Measurements from ENCODE around the gene HNRNPA0.

Gene HNRNPA0

DNA sequence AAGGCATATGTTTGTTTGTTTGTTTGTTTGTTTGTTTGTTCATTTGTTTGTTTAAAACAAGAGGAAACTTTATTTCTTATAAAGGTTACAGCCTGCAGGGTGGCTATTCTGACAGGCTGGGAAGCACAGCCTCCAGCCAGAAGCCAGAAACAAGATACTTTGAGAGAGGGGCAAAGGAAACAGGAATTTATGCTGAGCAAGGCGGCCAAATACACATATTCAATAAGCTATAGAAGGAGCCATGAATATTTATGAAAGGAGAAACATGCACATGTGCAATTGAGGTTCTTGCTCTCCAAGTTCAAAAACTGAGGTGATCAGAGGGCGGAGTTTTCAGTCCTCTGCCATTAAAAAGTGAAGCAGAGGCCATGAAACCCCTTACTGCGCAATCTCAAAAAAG is 37.8 kb downstream of the HNRNPA0 start:
- DNase-seq = no peak

DNA sequence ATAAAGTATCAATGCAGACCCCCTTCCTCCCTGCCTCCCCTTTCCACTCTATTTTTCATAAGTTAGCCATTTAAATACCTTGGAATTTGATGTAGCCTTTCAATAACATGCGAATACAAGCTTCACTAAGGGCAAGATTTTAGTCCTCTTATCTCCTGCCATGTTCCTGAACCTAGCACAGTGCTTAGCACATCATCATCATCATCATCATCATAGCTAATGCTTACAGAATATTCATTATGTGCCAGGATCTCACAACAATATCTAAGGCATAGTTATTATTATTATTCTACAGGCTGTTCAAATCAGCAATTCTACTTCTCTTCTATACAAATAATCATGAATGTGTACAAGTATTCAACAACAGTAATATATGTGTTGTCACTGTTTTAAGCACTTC is 38.7 kb downstream of the HNRNPA0 start:
- no peak for DNase-seq

DNA sequence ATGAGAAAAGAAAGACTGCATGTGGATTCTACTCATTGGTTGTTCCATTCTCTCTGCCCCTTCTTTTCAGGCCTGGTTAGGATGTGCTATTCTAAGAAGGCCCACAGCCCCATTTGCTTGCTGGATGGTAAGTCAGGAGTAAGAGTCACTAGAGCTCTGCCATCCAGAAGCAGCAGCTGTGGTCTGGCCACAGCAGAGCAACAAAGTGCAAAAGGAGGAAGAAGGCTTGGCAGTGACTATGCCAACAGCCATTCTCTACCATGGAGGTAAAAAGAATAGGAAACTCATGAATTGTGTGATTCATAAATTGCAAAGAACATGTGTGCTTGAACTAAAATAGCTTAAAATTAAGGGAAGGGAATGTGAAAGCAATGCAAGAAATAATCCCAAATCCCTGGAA is 39.2 kb downstream of the HNRNPA0 start:
- DNase-seq = no peak

- no peak for DNase-seq
Observed at GRCh38 chr5:137714494-137714893, 39.7 kb downstream of the HNRNPA0 start.

- DNase-seq = no peak
Observed at GRCh38 chr5:137712139-137712667, 42.0 kb downstream of the HNRNPA0 start.

- no peak for DNase-seq
Observed at GRCh38 chr5:137710086-137710485, 44.1 kb downstream of the HNRNPA0 start.

GRCh38 chr5:137708796-137709559 is 45.2 kb downstream of the HNRNPA0 start:
- no peak for DNase-seq

DNA sequence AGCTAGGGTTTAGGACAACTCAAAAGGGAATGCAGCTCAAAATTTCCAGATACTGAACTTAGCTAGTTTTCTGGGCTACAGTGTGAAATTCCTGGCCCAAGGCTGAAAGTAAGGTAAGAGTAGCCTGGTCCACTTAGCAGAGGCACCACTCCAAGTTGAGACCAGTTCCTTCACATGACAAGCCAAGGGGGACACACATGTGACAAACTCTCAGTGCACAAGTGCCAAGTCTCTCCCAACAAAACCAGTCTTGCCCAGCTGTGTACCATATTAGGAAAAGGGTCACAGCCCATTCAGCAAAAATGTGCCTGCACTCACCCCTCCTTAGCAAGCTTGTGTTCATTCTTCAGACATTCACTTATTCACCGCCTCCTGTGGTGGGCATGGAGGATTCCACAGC is 46.1 kb downstream of the HNRNPA0 start:
- DNase-seq = no peak

GRCh38 chr5:137706841-137707240 is 47.3 kb downstream of the HNRNPA0 start:
- no peak for DNase-seq

DNA sequence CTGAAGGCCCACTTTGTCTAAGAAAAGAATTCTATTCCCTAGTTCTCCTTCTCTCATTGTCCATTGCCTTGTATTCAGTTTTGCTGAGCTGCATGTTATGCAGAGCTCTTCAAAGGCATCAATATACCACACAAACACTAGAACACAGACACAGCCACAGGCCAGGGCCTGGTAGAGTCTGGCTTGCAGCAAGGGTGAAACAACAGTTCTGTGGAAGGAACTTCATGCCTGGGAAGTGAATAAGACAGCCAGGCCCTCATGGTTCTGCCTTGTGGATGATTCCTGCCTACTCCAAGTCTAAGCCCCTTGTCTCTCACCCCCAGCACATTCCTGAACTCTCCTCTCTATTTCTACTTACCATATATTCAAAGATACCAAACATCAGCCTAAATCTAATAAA is 49.1 kb downstream of the HNRNPA0 start:
- DNase-seq = no peak

DNA sequence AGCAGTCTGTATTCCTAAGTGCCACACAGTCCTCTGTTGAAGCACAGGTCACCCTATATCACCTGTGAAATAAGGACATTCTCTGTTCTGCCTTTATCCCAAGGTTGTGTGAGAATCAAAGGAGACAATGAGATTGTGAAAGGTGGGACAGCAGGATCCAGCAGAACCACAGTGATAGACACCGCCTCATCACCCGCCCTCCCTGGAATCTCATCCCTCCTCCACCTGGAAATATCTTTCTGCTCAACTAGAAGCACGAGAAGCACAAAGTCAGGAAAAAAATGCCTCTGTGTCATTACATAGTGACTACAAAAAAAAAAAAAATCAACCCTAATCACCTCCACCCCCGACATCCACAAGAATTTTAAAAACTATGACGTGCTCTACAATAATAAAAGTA is 50.6 kb downstream of the HNRNPA0 start:
- no peak for DNase-seq

GRCh38 chr5:137700282-137700680 is 53.9 kb downstream of the HNRNPA0 start:
- DNase-seq = no peak

- DNase-seq = no peak
Observed at GRCh38 chr5:137699336-137700281, 54.6 kb downstream of the HNRNPA0 start.

DNA sequence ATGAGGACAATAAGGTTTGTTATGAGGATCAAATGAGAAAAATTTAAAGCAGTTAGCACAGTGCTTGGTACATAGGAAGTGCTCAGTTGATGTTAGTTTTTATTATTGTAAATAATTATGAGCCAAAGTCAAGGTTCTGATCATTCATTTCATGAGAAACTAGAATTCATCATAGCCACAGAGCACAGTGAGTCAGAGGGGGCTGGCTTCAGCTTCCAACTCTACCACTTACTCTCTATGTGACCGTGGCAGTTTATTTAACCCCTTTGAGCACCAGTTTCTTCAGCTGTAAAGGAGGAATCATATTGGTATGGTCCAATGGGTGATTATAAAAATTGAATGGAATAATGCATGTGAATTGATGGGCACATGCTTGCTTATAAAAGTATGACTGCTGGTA is 57.7 kb downstream of the HNRNPA0 start:
- DNase-seq = peak; percentile 15 to 20

DNA sequence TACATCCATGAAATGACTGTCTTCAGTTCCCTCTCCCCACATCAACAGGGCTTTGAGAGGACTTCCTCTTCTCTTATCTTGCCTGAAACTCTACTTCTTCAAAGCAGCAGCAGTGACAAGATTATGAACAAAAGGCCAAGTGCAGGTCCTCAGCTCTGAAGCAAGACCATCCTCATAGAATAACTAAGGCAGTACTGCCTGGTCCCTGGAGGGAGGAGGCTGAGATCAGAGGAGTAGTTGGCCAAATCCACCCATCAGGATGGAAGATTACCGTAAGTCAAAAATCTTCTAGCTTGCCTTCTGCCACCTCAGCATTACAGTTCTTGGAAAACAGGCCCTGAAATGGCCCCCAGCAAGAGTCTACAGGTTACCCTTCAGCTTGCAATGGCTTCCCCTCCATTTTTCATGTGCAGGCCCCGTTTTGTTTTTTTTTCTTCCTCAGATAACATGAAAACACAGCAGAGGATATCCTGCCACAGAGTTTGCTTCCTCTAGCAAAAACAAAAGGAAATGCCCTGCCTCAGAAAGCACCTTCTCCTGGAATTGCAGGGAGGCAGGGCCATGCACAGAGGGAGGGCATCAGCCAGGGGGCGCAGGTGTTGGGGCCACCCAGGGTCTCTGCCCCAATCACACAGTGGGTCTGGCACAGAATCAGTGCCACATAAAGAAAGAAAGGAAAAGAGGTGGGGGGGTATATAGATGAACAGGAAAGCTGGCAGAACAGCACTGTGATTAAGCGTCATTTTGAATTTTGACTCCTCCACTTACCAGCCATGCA is 58.3 kb downstream of the HNRNPA0 start:
- DNase-seq = no peak

Measured in activated CD4-positive, alpha-beta T cell treated with anti-CD3 and anti-CD28 coated beads, Interleukin-2, amount 50 U/mL, for 4 hours (primary cell).